HUDEP-2 (cell line): ENCODE results near the gene TMEM63A.
"Not testable (repeated sequence)": the region's sequence is repeated elsewhere in the genome, so short reads cannot be mapped to it uniquely, and the experiment has no call there.

Experiments
- DNase-seq, 76 experiments: peaks; one replicate each; lab custom pipeline; 2025; ENCODE audit not compliant: unreplicated experiment in 76 of 76; lab: John Stamatoyannopoulos, UW

TMEM63A gene

DNA sequence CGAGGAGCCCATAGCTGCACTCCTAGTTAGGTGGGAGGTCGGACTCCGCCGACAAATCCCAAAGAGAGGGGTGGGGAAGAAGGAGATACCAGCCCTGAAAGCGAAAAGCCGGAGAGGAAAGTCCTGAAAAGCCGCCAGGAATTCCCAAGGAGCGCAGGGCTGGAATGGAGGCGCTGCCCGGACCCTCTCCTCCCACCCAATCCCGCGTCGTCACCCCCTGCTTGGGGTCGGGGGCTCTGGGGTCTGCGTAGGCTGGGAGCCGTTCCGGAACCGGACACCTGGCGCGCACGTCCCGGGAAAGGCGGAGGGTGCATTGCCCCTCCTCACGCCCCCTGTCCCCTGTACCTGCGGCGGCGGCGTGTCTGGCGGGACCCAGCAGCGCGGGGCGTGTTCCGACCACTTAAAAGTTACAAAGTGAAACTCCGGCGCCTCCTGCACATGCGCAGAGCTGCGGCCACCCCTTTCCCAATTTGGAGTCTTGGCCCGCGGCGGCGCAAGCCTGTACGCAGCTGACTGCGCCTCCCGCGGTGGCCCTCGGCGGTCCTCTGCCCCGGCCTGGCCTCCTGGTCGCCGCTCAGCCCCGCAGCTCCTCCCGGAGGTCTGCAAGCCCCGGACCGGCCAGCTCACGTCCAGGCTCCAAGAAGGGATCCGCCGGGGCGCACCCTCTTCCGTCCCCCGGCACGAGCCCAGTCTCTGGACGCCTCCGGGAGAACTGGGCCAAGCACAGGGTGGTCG, at the start of gene TMEM63A:
TMEM63A (minus strand) TSS at position 422 of the 735 bp plus-strand sequence. CDS start 4,800 bp downstream, outside the sequence.
- DNase-seq = peak in 72 of 76 experiments; percentile 21 to 85 (median 73)

DNA sequence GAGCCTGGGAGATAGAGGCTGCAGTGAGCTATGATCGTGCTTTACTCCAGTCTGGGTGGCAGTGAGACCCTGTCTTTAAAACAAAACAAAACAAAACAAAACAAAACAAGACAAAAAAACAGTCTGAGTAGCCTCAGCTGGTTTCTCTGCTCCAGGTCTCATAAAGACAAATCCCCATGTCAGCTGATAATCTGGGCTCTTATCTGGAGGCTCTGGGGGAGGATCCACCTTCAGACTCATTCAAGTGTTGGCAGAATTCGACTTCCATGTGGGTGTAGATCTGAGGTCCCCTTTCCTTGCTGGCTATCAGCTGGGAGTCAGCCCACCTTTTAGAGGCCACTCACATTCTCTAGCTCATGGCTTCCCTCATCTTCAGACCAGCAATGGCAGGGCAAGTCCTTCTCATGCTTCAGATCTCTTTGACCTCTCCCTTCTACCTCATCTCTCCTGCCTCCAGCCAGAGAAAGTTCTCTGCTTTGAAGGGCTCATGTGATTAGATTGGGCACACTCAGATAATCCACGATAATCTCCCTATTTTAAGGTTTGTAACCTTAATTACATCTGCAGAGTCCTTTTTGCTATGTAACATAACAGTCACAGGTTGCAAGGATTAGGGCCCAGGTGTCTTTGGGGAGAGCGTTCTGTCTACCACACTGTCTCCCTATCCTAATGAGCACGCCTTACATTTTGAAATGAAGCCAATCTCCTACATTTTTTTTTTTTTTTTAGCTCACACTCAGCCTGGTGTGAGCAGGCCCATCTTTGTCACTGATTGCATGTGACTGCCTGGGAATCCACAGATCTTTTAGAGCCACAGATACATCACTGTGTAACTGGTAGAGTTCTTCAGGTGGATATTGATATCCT, 49.3 kb upstream of the TMEM63A start:
- DNase-seq = peak in 55 of 76 experiments; percentile 8 to 76 (median 33)

GRCh38 chr1:225930566-225930965, 48.4 kb upstream of the TMEM63A start:
- no peak for DNase-seq

DNA sequence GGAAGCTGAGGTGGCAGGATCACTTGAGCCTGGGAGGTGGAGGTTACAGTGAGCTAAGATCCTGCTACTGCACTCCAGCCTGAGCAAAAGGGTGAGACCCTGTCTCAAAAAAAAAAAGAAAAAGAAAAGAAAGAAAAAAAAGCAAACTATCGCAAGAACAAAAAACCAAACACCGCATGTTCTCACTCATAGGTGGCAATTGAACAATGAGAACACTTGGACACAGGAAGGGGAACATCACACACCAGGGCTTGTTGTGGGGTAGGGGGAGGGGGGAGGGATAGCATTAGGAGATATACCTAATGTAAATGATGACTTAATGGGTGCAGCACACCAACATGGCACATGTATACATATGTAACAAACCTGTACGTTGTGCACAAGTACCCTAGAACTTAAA, 47.3 kb upstream of the TMEM63A start:
- not testable (repeated sequence) for DNase-seq

DNA sequence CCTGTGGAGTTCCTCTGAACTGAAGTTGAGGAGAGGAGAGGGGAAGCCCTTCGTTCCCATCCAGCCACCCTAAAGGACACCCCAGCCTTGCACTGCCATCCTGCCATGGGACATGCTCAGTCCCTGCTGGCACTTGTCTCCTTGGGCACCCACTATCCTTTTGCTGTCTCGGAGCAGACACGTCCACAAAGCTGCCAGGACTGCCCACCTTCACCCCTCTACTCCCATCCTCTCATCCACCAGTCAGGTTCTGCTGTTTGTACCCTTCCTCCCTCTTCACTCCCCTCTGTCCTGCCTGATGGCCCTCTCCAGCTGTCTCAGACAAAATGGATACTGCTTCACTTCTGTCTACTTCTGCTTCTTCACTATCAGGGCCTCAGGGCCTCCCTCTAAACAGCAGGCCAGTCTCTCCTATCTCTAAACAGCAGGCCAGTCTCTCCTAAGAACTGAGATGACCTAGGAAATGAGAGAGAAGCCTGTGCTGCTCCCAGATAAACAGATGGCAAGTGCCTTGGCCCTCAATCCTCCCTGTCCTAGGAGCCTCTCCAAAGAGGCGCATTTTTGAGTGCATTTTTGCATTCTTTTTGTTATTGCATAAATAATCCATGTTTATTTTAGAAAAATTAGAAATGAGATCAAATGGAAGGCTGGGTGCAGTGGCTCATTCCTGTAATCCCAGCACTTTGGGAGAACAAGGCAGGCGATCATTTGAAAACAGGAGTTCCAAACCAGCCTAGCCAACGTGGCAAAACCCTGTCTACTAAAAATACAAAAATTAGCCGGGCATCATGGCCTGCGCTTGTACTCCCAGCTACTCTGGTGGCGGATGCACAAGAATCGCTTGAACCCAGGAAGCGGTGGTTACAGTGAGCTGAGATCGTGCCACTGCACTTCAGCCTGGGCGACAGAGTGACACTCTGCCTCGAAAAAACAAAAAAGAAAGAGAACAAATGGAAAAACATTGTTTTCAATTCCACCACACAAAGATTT, 46.3 kb upstream of the TMEM63A start:
- peak; percentile 22 to 94 (median 78) for DNase-seq

GRCh38 chr1:225926551-225927113, 44.5 kb upstream of the TMEM63A start:
- DNase-seq = peak in 2 of 76 experiments; percentile 10 to 22

DNA sequence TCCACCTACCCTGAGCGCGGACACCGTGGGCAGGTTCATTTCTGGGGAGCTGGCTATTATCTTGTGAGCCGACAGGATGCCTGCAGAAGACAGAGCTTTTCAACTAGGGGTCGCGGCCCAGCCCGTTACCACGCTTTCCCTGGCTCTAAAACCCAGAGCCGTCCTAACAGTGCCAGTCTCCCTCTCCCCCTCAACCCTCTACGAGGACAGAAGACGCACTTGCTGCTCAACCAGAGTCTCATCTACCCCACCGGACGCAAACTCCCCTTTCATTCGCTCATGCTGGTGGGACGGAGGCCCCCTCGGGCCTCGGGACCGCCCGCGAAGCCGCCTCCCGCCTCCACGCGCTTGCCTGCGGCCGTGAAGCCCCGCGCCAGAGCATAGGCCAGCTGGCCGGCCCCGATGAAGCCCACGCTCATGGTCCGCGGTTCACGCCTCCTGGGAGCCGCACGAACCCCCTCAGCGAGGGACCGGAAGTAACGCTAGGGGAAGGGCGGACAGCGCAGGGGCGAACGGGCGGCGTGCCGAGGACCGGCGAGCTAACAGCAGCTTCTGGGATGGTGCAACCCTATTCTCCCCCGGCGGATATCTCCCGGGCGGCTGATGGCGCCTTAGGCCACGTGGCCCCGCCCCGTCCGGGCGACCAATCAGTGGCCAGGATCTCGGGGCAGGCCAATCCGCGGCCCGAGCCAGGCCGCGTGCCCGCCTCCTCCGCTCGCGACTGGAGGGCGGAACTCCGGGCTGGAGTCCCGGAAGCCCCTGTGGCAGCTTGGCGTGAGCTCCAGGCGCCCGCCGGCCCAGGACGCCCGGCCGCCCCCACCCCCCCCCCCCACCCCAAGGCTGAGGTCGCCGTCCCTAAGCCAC, 41.7 kb upstream of the TMEM63A start, which contains the start of gene PYCR2:
PYCR2 (minus strand) TSS at position 559 of the 864 bp plus-strand sequence; CDS start at position 419, 140 bp downstream.
- DNase-seq = peak; percentile 15 to 96 (median 91)

DNA sequence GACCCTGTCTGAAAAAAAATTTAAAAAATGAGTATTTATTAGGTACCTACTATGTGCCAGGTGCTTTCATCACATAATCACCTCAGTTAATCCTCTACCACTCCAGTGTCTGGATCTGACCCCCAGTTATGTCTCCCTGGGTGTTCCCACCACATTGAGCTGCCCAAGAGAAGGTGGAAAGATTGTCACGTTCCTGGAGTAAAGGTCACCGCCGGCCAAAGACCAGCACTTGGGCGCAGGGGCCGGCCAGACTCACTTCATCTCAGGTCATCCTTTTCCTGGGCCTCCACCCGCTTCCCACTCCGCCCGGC, 41.2 kb upstream of the TMEM63A start:
- peak in 1 of 76 experiments; percentile 15 for DNase-seq

DNA sequence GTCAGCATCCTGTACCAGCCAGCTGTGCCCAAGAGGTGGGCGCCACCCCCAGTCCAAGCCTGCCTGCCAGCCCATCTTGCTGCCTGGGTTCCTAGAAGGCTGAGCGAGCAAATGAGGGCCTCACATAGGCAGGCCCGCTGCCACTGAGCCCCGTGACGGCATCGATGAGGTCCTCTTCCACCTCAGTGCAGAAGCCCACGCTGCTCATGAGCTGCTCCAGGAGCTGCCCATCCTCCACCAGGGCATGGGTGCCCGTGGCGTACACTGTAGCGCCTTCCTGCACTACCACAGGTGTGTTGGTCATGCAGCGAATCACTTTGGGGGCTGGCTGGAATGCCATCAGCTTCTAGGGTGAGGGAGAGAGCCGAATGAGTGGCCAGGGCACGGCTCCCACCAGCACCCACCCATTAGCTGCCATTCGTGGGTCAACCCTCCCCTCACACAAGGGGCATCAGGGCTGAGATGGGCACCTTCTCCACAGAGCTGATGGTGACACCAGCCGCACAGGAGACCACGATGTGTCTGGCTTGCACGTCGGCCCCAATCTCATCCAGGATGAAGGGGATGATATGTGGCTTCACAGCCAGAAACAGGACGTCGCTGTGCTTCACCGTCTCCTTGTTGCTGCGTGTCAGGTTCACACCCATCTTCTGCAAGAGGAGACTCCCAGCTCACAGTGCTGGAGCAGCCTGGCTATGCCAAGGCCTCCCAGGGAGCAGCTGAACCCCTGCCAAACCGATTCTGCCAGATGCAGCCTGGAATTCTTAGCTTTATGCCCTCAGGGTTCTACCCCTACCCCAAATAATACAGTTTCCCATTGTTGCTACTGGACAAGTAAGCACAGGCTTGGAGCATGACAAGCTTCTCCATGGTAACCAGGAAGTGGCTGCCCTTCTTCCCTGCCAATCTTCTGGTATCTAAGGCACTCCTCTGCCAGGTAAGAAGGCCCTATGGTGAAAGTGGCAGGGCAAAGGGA, 39.8 kb upstream of the TMEM63A start:
- DNase-seq = no peak

DNA sequence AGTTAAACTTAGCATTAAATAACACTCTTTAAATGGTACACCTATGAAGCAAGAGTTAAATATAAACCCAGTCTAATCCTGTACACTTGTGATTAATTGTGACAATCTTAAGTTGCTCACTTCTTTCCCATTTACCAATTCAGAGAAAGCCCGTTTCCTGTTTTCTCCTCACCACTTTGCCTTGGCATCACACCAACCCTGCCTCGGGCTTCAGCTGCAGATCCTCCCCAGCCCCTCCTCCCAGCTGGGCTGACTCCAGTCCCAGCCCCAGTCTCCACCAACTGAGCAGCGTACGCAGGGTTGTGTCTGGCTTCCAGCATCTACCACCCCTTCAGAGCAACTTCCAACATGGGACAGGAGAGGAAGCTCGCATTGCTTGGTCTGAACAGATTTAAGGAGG, 37.7 kb upstream of the TMEM63A start:
- peak in 55 of 76 experiments; percentile 6 to 74 (median 40) for DNase-seq

DNA sequence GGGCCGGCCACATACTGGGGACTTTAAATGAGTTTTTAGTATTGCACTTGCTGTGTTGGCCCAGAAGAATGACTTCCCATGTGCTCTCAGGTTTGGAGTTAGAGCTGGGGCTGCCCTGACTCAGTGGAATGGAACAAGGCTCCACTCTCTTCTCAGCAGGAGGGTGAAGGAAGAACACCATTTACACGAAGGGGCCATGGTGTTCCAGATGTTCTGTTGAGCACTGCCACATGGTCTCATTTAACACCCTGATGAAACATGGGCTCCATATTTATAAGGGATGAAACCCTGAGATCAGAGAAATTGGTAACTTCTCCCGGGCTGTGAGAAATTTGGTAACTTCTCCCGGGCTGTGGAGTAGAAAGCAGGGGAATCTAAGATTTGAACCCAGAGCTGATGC, 36.1 kb upstream of the TMEM63A start:
- no peak for DNase-seq

DNA sequence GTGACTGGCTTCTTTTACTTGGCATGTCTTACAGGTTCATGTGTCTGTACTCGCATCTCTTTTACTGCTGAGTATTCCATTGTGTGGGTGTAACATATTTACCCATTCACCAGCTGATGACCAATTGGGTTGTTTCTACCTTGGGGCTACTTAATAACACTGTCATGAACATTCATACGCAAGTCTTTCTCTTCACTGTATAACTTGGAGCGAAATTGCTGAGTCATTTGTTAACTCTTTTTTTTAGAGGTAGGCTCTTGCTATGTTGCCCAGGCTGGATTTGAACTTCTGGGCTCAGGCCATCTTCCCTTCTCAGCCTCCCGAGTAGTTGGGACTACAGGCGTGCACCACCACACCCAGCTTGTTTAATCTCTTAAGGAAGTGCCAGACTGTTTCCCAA, 35.4 kb upstream of the TMEM63A start:
- DNase-seq = no peak

DNA sequence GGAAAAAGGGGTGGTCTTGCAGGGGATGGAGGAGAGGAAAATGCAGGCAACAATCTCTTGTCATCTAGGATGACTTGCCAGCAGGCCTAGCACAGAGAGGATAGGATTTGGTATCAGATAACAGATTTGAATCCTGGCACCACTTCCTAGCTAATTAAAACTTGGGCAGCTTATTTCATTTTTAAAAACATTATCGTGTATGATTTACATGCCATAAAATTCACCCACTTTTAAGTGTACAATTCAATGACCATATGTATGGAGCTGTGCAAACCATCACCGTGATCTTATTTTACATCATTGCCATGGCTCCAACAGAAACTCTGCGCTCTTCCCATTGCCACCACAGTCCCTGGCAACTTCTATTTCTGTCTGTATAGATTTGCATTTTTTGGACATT, 34.9 kb upstream of the TMEM63A start:
- DNase-seq = no peak

DNA sequence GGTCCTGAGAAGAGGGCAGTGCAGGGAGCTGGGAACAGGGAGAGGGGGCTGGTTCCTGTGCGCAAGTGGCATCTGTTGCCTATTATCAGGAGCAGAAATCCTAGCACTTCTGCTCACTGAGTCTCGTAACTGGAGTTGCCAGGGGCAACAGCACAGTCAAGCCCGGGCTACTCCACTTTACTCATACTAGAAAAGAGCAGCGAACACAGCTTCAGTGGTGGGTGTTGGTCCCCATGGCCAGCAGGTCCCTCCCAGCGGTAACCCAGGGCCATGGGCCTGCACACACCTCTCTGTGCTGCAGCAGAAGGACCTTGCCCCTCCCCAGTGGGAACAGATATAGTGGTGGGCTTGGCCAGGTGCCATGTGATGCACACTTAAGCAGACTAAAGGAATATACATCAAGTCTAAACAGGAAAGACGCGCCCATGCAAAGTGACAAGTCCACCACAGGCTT, 33.4 kb upstream of the TMEM63A start:
- DNase-seq = no peak

GRCh38 chr1:225914947-225915346, 32.8 kb upstream of the TMEM63A start:
- no peak for DNase-seq

DNA sequence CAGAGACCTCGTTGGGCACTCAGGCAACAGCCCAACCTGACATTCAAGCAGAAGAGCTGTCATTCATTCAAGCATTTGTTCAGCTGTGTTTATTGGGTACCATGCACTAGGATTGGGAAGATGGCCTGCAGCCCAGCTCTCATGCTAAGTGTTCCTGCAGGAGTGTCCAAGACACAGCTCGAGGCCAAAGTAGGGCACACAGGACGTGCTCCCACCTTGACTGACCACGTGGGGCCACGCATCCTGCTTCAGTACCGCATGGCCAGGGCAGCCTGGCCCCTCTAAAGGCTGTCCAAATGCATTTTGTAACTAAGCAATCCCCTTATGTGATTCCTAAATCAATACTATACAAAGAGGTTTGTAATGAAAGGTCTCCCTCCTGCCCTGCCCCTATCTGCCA, 32.2 kb upstream of the TMEM63A start:
- DNase-seq = no peak

DNA sequence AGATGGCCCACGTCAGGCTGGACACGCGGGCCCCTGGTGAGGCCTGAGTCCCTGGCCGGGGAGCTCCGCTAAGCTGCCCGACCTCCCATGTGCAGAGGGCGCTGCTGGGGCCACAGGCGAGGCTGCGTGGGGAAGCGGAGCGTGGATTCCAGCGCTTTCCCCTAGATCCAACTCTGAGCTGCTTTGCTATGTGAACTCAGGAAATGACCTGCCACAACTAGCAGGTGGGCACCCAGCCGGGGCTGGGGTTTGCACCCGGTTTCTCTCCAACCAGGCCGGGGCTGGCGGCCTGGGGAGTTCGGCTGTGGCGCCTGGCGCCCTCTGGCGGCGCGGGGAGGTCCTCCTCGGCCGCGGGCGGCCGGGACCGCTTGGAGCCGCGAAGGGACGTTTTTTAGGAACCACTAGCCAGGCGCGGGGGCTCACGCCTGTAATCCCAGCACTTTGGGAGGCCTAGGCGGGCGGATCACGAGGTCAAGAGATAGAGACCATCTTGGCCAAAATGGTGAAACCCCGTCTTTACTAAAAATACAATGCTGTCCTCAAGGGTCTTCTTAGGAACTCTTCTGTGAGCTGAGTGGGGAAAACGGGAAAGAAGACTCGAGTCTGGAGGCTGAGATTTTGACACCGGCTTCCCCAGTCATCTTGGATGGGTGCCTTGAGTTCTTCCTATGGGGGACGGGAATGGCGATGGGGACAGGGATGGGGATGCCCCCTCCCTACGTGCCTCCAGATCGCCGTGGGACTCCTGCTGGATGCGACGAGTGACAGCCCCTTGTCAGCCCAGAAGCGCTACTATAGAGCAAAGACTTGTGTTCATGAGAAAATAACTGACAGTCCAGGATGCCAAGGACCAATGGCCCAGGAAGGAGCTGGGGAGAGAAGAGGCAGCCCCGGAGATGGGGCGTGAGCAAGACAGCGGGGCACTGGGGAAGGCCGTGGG, 29.3 kb upstream of the TMEM63A start:
- DNase-seq = peak in 22 of 76 experiments; percentile 9 to 43 (median 18)
